ENCODE data around the gene PARPBP.

DNA sequence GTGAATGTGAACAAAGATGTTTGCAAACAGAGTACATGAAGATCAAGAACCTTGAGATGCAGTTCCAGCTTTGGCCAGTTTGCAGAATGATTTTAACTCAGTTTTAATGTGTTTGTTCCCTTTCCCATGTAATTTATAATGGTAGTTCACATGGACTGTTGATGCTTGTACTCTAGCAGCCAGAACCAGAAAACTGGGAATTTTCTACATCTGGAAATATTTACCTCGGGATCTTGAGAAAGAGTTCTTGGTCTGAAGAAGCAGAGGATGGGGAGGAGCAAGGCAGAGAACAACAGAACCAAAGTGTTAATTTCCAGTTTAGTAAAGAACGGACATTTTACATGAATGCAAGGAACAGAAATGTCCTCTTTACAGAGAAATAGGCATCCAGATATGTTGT lies 114.6 kb downstream of the PARPBP start:
- TF ChIP-seq, protein P1, sequence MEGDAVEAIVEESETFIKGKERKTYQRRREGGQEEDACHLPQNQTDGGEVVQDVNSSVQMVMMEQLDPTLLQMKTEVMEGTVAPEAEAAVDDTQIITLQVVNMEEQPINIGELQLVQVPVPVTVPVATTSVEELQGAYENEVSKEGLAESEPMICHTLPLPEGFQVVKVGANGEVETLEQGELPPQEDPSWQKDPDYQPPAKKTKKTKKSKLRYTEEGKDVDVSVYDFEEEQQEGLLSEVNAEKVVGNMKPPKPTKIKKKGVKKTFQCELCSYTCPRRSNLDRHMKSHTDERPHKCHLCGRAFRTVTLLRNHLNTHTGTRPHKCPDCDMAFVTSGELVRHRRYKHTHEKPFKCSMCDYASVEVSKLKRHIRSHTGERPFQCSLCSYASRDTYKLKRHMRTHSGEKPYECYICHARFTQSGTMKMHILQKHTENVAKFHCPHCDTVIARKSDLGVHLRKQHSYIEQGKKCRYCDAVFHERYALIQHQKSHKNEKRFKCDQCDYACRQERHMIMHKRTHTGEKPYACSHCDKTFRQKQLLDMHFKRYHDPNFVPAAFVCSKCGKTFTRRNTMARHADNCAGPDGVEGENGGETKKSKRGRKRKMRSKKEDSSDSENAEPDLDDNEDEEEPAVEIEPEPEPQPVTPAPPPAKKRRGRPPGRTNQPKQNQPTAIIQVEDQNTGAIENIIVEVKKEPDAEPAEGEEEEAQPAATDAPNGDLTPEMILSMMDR (IDR thresholded peaks at IDR 0.05 in 4 of 5, conservative IDR thresholded peaks at IDR 0.05 in 1 of 5) = no peak
- no peak for TF ChIP-seq POLR2A (IDR thresholded peaks at IDR 0.05)

All from gastrocnemius medialis (tissue), 4 donors.